Right renal pelvis (tissue), 4 donors: ENCODE data around the gene ANO2. TPM values are rescaled to one million over a fixed set of nuclear protein-coding genes. Genes with fewer than 3 reads are reported as not detected.

Source experiments
- DNase-seq, 4 donors: peaks; one replicate each; pipeline ENCODE4 v3.0.0-alpha.2; 2013; ENCODE audit warnings: low read depth in 4 of 4, low spot score in 3 of 4, missing footprints in 1 of 4
- polyA plus RNA-seq, 4 donors: library from polyadenylated mRNA; unstranded; fragments of 120-200 nt; gene quantifications; one replicate each; pipeline ENCODE4 v1.2.1, GENCODE V29; 2013; ENCODE audit not compliant: insufficient read length in 4 of 4

ANO2 gene
- polyA plus RNA-seq, 4 donors, result 3.0 to 4.6 (median 3.9) TPM

GRCh38 chr12:5745251-5745888 is 199.7 kb downstream of the ANO2 start:
- DNase-seq, result peak; percentile 45 to 59 (median 53)

- DNase-seq, result no peak
These were observed 202.8 kb downstream of the ANO2 start for GRCh38 chr12:5742258-5742657.

GRCh38 chr12:5739917-5740316 is 205.1 kb downstream of the ANO2 start:
- DNase-seq, result no peak

- no peak for DNase-seq
These were observed 207.3 kb downstream of the ANO2 start for GRCh38 chr12:5737778-5738177.

GRCh38 chr12:5736527-5736926 is 208.5 kb downstream of the ANO2 start:
- DNase-seq, result no peak

- DNase-seq, result no peak
These were observed 209.0 kb downstream of the ANO2 start for GRCh38 chr12:5736016-5736415.

- DNase-seq, result no peak
These were observed 211.1 kb downstream of the ANO2 start for GRCh38 chr12:5733916-5734315.

- no peak for DNase-seq
These were observed 211.8 kb downstream of the ANO2 start for GRCh38 chr12:5733136-5733755.

- no peak for DNase-seq
These were observed 214.1 kb downstream of the ANO2 start for GRCh38 chr12:5730962-5731361.

- no peak for DNase-seq
These were observed 221.3 kb downstream of the ANO2 start for GRCh38 chr12:5723711-5724252.

GRCh38 chr12:5723071-5723470 is 222.0 kb downstream of the ANO2 start:
- DNase-seq, result no peak

GRCh38 chr12:5720381-5721005 is 224.6 kb downstream of the ANO2 start:
- DNase-seq, result no peak

GRCh38 chr12:5718680-5719079 is 226.4 kb downstream of the ANO2 start:
- no peak for DNase-seq

- DNase-seq, result no peak
These were observed 227.0 kb downstream of the ANO2 start for GRCh38 chr12:5718073-5718472.

GRCh38 chr12:5716976-5717375 is 228.1 kb downstream of the ANO2 start:
- no peak for DNase-seq

- DNase-seq, result no peak
These were observed 228.9 kb downstream of the ANO2 start for GRCh38 chr12:5716201-5716600.

GRCh38 chr12:5715021-5715420 is 230.0 kb downstream of the ANO2 start:
- DNase-seq, result no peak

- no peak for DNase-seq
These were observed 231.4 kb downstream of the ANO2 start for GRCh38 chr12:5713599-5714081.

- no peak for DNase-seq
These were observed 234.7 kb downstream of the ANO2 start for GRCh38 chr12:5710260-5710878.

GRCh38 chr12:5708371-5708770 is 236.7 kb downstream of the ANO2 start:
- no peak for DNase-seq

- no peak for DNase-seq
These were observed 238.8 kb downstream of the ANO2 start for GRCh38 chr12:5706247-5706646.
